K562 (cell line): ENCODE data around the gene TARBP1. TPM values are rescaled to one million over a fixed set of nuclear protein-coding genes. Genes with fewer than 3 reads are reported as not detected.

Experiments used
- CBFB ChIP-seq: sonication (generic); formaldehyde crosslinking; IDR thresholded peaks from 2 replicates; pipeline ENCODE4 v1.4.0; 2020; ENCODE audit warnings: mild to moderate bottlenecking, missing genetic modification reagents
- CUX1 ChIP-seq: fragments of 200-800 bp; sonication (Bioruptor generic); IDR thresholded peaks from 2 replicates; pipeline ENCODE4 v1.6.1; 2016; ENCODE audit warnings: missing genetic modification characterization, missing compliant biosample characterization
- DACH1 ChIP-seq: fragments of 450-650 bp; IDR thresholded peaks from 2 replicates; pipeline ENCODE4 v1.6.1; 2018; ENCODE audit not compliant: partially characterized antibody
- DMBX1 ChIP-seq: fragments of 250-450 bp; sonication (Bioruptor Pico); IDR thresholded peaks from 2 replicates; pipeline ENCODE4 v1.8.0; 2022; ENCODE audit warnings: inconsistent platforms, mild to moderate bottlenecking, moderate library complexity, borderline replicate concordance
- E2F6 ChIP-seq, 2 experiments: IDR thresholded peaks; 2 replicates each; pipeline ENCODE4 v1.6.1; 2011; ENCODE audit warnings: borderline replicate concordance in 1 of 2, control low read depth in 1 of 2, low read depth in 1 of 2, low read length in 1 of 2, mild to moderate bottlenecking in 1 of 2, mixed read lengths in 1 of 2, moderate library complexity in 1 of 2; ENCODE audit not compliant: insufficient read depth in 1 of 2, insufficient read length in 1 of 2, poor library complexity in 1 of 2, severe bottlenecking in 1 of 2; ENCODE audit errors: extremely low read depth in 1 of 2
- FOXP4 ChIP-seq: sonication (generic); formaldehyde crosslinking; IDR thresholded peaks from 2 replicates; pipeline ENCODE4 v1.8.0; 2022; ENCODE audit warnings: mild to moderate bottlenecking, missing genetic modification reagents, borderline replicate concordance
- HDGF ChIP-seq: fragments of 450-650 bp; IDR thresholded peaks from 2 replicates; pipeline ENCODE4 v1.6.1; 2016
- HMBOX1 ChIP-seq: sonication (generic); IDR thresholded peaks from 2 replicates; pipeline ENCODE4 v1.6.1; 2016
- IRF2 ChIP-seq: sonication (generic); formaldehyde crosslinking; IDR thresholded peaks from 2 replicates; pipeline ENCODE4 v1.8.1; 2022; ENCODE audit warnings: mild to moderate bottlenecking, missing genetic modification reagents
- POLR2AphosphoS2 ChIP-seq: IDR thresholded peaks from 2 replicates; pipeline ENCODE4 v1.6.1; 2012; ENCODE audit warnings: low read length, improper control_type of control experiment
- PTBP1 ChIP-seq: fragments of 200-400 bp; formaldehyde crosslinking; IDR thresholded peaks from 2 replicates; pipeline ENCODE4 v1.6.1; 2017; ENCODE audit warnings: low read depth, low read length
- TRIM25 ChIP-seq: fragments of 450-650 bp; IDR thresholded peaks from 2 replicates; pipeline ENCODE4 v1.7.0; 2016; ENCODE audit warnings: borderline replicate concordance
- ZBTB26 ChIP-seq: fragments of 450-650 bp; formaldehyde crosslinking; IDR thresholded peaks from 2 replicates; pipeline ENCODE4 v1.4.0; 2022; ENCODE audit warnings: missing genetic modification characterization
- ZNF507 ChIP-seq: conservative IDR thresholded peaks from 2 replicates; pipeline ENCODE4 v1.6.1; 2017; ENCODE audit warnings: missing genetic modification characterization, missing compliant biosample characterization
- polyA plus RNA-seq, 8 experiments: library from polyadenylated mRNA; depleted of rRNA in 4 of 8; stranded (reverse) in 5 of 8; unstranded in 3 of 8; fragments of >200 nt; fragmentation: Nextera tagmentation in 2 of 8; fragmentation: Illumina TruSeq in 1 of 8; extraction: Ambion mirVana in 2 of 8; extraction: Trizol in 1 of 8; gene quantifications; 2 replicates each; pipeline versions ENCODE4 v1.2.1 to v1.2.3, GENCODE V29; 2011 to 2014; ENCODE audit warnings: inconsistent platforms in 1 of 8, missing spikeins in 1 of 8
- total RNA-seq, 7 experiments: library from RNA; depleted of rRNA in 6 of 7; stranded (reverse); fragments of >200 nt in 6 of 7; fragmentation: Illumina TruSeq in 2 of 7; extraction: Trizol in 2 of 7; gene quantifications; 2 replicates each; pipeline versions ENCODE4 v1.2.1 to v1.2.3, GENCODE V29; 2011 to 2021; ENCODE audit warnings: low replicate concordance in 1 of 7

The TARBP1 gene
- total and polyA plus RNA-seq, 9 of the 15 experiments (the other 6 are each of a cell fraction or from before 2014, with no cell fraction given): 8.8 to 48.0 (median 22.9) TPM

GRCh38 chr1:234433563-234434285 is 45.3 kb downstream of the TARBP1 start (continued):
- no peak for TF ChIP-seq FOXP4 (CRISPR knock-in tag)
- no peak for TF ChIP-seq HDGF
- TF ChIP-seq ZNF507 (tag): no peak
- no peak for TF ChIP-seq CBFB (CRISPR knock-in tag)
- no peak for TF ChIP-seq PTBP1
- no peak for TF ChIP-seq POLR2AphosphoS2
- TF ChIP-seq TRIM25: no peak
- no peak for TF ChIP-seq E2F6 (IDR thresholded peaks at IDR 0.05; ENCODE audit: borderline replicate concordance in 1 of 2, extremely low read depth in 1 of 2, insufficient read depth in 1 of 2, insufficient read length in 1 of 2, low read depth in 1 of 2, low read length in 1 of 2, poor library complexity in 1 of 2, severe bottlenecking in 1 of 2)
- no peak for TF ChIP-seq CUX1
- TF ChIP-seq DMBX1 (CRISPR knock-in tag): no peak
- TF ChIP-seq IRF2 (CRISPR knock-in tag): no peak
- TF ChIP-seq HMBOX1: no peak
- TF ChIP-seq DACH1: no peak
- TF ChIP-seq ZBTB26 (CRISPR knock-in tag): no peak
